Vagina (tissue), 2 donors: ENCODE measurements around the gene TRIM66.

Experiments
- POLR2A ChIP-seq, 2 donors: fragments of 450-650 bp; IDR thresholded peaks; one replicate each; pipeline ENCODE4 v1.6.1; 2017; ENCODE audit warnings: antibody characterized with exemption in 2 of 2, mild to moderate bottlenecking in 2 of 2, moderate library complexity in 2 of 2
- POLR2AphosphoS5 ChIP-seq, 2 donors: sonication (generic); formaldehyde crosslinking; IDR thresholded peaks; one replicate each; pipeline ENCODE4 v1.9.0; 2017; ENCODE audit warnings: antibody characterized with exemption in 2 of 2, mild to moderate bottlenecking in 2 of 2, low read depth in 1 of 2; ENCODE audit not compliant: insufficient read depth in 1 of 2
- TF ChIP-seq, protein P1 (sequence below), 3 experiments: fragments of 450-650 bp in 2 of 3; fragments of 200-600 bp in 1 of 3; sonication (generic) in 1 of 3; IDR thresholded peaks; one replicate each; pipeline ENCODE4 v1.5.1; 2017 to 2019; ENCODE audit warnings: antibody characterized with exemption in 3 of 3, mild to moderate bottlenecking in 2 of 3, moderate library complexity in 2 of 3

DNA sequence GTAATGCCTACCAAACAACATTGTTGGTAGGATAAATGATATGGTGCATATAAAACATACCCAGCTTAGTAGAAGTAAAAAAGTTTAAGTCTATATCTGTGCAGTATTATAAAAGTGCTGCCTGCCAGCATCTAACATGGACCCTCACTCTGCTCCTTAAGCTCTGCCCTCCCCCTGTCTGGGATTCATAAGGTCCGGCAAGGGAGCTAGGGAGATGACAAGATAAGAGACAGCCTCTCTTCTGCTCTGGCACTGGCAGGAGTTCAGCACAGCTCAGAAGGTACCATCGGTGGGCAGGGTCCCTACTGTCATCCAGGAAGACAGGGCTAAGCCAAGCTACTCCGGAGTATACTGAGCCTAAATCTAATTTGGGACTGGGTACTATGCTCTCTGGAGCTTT, 42.8 kb downstream of the TRIM66 start:
- TF ChIP-seq, protein P1, sequence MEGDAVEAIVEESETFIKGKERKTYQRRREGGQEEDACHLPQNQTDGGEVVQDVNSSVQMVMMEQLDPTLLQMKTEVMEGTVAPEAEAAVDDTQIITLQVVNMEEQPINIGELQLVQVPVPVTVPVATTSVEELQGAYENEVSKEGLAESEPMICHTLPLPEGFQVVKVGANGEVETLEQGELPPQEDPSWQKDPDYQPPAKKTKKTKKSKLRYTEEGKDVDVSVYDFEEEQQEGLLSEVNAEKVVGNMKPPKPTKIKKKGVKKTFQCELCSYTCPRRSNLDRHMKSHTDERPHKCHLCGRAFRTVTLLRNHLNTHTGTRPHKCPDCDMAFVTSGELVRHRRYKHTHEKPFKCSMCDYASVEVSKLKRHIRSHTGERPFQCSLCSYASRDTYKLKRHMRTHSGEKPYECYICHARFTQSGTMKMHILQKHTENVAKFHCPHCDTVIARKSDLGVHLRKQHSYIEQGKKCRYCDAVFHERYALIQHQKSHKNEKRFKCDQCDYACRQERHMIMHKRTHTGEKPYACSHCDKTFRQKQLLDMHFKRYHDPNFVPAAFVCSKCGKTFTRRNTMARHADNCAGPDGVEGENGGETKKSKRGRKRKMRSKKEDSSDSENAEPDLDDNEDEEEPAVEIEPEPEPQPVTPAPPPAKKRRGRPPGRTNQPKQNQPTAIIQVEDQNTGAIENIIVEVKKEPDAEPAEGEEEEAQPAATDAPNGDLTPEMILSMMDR (IDR thresholded peaks at IDR 0.05), result no peak
- no peak for TF ChIP-seq POLR2AphosphoS5 (IDR thresholded peaks at IDR 0.05; ENCODE audit: insufficient read depth in 1 of 2, low read depth in 1 of 2)
- TF ChIP-seq POLR2A (IDR thresholded peaks at IDR 0.05), result no peak
